Activated CD4-positive, alpha-beta T cell treated with anti-CD3 and anti-CD28 coated beads for 1 hour (primary cell): ENCODE data around the gene LGR6.
"Not testable (repeated sequence)": the region's sequence is repeated elsewhere in the genome, so short reads cannot be mapped to it uniquely, and the experiment has no call there.

Experiments used
- DNase-seq: peaks from one replicate; pipeline ENCODE4 v3.0.0-alpha.2; 2020

Gene LGR6, protein sequence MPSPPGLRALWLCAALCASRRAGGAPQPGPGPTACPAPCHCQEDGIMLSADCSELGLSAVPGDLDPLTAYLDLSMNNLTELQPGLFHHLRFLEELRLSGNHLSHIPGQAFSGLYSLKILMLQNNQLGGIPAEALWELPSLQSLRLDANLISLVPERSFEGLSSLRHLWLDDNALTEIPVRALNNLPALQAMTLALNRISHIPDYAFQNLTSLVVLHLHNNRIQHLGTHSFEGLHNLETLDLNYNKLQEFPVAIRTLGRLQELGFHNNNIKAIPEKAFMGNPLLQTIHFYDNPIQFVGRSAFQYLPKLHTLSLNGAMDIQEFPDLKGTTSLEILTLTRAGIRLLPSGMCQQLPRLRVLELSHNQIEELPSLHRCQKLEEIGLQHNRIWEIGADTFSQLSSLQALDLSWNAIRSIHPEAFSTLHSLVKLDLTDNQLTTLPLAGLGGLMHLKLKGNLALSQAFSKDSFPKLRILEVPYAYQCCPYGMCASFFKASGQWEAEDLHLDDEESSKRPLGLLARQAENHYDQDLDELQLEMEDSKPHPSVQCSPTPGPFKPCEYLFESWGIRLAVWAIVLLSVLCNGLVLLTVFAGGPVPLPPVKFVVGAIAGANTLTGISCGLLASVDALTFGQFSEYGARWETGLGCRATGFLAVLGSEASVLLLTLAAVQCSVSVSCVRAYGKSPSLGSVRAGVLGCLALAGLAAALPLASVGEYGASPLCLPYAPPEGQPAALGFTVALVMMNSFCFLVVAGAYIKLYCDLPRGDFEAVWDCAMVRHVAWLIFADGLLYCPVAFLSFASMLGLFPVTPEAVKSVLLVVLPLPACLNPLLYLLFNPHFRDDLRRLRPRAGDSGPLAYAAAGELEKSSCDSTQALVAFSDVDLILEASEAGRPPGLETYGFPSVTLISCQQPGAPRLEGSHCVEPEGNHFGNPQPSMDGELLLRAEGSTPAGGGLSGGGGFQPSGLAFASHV

DNA sequence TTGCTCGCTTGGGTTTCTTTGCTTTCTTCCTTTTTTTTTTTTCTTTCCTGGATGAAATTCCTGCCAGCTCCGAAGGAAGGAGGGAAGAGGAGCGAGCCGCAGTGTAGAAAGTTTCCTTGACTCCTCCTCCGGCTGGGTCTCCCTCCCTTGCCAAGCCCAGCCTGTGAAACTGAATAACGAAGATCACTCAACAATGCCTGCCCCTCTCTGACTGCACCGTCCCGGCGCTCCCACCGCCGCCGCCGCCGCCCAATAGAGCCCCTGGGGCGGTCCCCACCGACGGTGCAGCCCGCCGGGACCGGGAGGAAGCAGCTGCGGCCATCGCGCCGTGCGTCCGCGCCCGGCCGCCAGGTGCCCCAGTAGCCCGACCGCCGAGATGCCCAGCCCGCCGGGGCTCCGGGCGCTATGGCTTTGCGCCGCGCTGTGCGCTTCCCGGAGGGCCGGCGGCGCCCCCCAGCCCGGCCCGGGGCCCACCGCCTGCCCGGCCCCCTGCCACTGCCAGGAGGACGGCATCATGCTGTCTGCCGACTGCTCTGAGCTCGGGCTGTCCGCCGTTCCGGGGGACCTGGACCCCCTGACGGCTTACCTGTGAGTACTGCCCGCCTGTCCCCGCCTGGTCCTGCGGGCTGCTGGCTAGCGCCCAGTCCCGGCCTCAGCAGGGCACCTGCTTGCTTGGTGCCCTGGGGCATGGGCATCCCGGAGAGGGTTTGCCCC is at the start of gene LGR6:
Gene LGR6, plus strand, starts transcription at position 186 of the 714 bp plus-strand sequence. Its CDS starts 191 bp downstream, at position 377.
- no peak for DNase-seq

DNA sequence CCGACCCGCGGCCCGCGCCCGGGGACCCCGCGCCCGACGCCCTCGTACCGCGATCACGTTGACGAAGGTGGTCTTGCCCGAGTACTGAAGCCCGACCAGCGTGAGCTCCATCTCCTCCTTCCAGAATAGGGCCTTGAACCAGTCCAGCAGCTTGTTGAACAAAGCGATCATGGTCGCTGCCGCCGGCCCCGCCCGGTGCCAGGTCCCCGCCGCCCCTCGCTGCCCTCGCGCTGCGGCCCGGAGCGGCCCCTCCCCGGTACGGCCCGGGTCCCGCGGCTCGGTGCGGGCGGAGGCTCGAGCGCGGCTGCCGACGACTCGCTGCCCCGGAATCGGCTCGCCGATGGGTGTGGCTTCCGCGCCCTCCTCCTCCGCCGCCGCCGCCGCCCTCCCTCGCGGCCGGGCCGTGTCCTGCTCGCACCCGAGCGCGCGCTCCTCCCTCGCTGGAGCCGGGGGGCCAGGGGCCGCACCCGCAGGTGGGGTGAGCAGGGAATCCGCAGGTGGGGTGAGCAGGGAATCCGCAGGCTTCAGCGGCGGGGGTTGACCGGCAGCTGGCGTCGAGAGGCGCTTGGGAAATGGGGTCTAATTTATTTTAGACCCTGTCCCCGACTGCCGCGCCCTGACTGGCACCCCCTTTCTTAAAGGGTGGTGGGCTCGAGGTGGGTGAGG is 49.1 kb upstream of the LGR6 start, which contains the start of gene ARL8A:
Gene ARL8A, minus strand, starts transcription at position 336 of the 666 bp plus-strand sequence. Its CDS starts 165 bp downstream, at position 171.
- DNase-seq = peak; percentile 50

DNA sequence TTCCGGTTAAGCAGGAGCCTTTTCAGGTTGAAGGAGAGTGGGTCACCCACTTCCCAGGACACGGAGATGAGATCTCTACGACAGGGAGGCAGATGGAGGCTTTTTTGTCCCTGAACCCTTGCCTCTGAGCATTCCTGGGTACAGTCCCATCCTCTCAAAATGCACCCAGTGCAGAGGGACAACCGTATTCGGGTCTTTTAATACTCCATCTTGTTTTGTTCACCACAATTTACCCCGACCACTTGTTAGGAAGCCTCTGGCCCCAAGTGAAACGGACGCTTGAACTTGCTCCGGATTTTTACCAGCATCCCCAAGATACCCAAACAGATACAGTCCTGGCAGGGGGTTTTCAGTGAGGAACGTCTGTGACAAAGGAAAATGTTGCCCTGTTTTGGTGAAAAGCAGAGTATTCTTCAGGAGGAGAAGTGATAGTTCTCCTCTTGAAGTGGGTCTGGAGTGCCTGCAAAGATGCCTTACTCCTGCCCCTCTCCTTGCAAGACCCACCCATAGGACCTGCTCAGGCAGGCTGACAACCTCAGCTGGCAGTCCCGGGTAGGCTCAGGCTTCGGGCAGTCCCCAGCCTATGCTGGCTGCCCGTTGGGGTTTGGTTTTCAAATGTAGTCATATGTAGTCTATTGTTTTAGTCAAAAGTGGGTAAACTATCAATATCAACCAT is 48.4 kb upstream of the LGR6 start:
- DNase-seq = no peak

DNA sequence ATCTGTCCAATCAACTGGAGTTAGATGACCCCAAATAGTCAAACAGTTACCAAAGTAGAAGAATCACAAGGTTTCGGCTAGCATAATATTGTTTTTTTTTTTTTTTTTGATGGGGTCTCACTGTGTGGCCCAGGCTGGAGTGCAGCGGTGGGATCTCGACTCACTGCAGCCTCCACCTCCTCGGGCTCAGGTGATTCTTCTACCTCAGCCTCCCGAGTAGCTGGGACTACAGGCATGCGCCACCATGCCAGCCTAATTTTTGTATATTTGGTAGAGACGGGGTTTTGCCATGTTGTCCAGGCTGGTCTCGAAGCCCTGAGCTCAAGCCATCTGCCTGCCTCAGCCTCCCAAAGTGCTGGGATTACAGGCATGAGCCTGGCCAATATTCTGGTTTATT is 47.9 kb upstream of the LGR6 start:
- not testable (repeated sequence) for DNase-seq

DNA sequence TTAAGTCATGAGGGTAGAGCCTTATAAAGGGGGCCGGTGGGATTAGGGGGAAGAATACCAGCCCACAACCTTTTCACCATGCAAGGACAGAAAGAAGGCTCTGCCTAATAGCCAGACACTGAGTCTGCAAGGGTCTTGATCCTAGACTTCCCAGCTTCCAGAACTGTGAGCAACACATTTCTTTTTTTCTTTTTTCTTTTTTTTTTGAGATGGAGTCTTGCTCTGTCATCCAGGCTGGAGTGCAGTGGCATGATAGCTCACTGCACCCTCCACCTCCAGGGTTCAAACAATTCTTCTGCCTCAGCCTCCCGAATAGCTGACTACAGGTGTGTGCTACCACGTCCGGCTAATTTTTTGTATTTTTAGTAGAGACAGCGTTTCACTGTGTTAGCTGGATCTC is 47.3 kb upstream of the LGR6 start:
- no peak for DNase-seq

DNA sequence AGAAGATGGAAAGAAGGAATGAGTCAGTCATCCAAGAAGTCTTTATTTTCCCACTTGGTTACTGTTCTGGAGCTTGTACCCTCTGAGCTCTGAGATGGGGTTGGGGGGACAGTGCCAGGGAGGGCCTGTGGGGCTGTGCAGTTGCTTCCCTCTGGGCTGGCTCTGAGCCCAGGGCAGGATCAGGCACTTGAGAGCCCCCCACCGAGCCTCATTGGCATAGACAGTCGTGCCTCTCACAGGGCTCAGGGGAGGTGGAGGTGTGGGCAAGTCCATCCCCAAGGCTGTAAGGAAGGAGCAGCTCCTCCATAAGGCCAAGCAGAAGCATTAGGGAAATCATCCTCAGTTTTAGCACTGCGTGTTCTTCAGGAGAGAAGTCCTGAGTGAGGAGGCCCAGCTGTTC is 46.6 kb upstream of the LGR6 start:
- no peak for DNase-seq

DNA sequence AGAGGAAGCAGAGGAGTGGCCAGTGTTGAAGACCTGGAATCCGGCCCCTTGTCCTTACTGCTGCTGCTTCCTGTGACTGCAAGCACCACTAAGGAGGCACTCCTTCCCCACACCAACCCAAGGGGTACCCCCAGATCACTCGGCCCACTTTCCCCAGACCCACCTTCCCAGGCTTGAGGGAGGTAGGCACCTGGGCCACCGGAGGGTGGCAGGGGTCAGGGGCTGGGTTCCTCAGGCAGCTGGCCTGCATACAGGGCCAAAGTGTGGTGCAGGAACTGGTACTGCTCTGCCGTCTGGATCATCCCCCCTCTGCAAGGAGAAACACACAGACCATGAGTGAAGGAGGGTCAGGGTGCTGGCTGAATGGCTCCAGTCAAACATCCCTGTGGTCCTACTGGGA is 45.2 kb upstream of the LGR6 start:
- no peak for DNase-seq

DNA sequence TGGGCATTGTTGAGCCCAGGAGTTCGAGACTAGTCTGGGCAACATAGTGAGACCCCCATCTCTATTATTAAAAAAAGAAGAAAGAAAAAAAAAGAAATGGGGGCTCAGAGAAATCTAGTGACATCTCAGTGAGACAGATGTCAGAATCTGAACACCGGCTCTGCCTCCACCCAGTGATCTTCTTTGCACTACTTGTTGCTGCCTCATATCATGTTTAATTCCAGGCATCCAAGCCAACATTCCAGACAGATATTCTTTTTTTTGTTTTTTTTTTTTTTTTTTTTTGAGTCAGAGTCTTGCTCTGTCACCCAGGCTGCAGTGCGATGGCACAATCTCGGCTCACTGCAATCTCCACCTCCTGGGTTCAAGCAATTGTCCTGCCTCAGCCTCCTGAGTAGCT is 44.0 kb upstream of the LGR6 start:
- no peak for DNase-seq

DNA sequence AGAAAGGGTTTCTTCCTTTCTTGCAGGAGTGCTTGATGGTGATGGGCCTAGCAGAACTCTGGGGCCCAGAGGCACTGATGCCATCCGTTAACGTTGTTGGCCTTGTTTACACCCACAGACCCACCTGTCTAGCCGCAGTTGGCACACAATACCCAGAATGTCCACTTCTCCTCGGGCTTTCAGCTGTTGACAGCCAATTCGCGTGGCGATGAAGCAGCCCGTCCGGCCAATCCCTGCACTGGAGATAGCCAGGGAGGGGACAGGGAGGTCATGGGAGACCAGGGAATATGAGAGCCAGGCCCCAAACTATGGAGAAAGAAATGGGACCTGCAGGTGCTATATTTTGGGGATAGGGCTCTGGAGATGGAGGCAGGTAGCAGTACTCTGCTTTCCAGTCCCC is 43.4 kb upstream of the LGR6 start:
- no peak for DNase-seq

DNA sequence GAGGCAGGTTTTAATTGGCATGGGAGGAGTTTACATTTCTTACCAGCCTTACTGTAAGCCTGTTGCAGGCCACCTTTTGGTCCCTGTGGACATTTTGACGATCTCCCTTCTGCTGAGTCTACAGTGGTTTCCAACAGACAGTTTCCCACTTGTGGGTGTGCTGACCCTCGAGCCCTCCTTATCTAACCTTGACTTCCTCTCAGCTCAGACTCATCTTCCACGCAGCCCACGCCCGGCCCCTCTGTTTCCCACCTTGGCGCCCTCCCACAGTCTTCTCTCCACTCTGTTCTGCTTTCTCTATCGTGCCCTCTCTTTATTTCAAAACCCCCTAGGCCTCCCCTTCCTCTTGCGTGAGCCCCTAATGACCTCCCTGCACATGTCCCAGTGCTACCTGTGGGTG is 43.0 kb upstream of the LGR6 start:
- DNase-seq = no peak

DNA sequence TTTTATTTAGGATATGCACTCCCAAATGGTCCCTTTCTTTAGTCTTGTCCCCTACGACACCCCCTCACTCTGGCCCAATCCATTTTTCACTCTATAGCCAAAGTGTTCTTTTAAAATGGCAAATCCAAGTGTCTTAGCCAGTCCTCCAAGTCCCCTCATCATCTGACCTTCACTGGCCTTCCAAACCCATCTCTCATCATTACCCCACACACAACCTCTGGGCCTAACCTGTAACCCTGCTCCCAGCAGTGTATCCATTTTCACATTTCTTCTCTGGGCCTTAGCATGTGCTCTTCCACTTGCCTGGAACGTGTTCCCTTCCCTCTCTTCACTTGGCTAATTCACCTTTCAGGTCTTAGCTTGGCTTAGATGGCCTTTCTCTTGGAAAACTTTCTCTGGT is 42.6 kb upstream of the LGR6 start:
- no peak for DNase-seq

DNA sequence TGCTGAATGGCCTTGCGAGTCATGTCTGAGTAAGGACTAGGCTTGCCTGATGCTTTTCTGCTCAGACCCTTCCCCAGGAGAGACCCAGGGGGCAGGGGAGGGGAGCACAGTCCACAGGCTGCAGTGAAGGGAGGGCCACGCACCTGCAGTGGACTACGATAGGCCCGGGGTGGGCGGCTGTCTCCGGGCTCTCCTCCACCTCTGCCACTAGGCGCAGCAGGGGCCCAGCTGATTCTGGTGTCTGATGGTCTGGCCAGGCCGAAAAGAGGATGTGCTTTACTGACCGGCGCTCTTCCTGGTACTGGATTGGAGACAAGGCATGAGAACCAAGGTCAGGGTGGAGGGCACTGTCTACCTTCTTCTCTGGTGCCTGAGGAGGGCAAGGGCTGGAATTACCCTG is 41.2 kb upstream of the LGR6 start:
- no peak for DNase-seq

DNA sequence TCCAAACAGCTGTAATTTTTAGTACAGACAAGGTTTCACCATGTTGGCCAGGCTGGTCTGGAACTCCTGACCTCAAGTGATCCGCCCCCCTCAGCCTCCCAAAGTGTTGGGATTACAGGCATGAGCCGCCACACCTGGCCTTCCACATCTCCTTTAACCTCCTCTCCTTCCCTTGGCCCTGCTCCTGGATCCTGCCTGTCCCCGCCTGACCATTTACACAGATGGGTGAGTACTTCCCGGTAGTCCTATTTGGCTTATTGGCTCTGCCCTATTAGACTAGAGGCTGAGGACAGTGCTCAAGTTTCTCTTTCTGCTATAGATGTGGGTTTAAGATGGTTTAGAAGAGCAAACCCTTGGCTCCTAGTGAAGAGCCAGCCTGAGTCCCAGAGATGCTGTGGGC is 40.3 kb upstream of the LGR6 start:
- DNase-seq = no peak

DNA sequence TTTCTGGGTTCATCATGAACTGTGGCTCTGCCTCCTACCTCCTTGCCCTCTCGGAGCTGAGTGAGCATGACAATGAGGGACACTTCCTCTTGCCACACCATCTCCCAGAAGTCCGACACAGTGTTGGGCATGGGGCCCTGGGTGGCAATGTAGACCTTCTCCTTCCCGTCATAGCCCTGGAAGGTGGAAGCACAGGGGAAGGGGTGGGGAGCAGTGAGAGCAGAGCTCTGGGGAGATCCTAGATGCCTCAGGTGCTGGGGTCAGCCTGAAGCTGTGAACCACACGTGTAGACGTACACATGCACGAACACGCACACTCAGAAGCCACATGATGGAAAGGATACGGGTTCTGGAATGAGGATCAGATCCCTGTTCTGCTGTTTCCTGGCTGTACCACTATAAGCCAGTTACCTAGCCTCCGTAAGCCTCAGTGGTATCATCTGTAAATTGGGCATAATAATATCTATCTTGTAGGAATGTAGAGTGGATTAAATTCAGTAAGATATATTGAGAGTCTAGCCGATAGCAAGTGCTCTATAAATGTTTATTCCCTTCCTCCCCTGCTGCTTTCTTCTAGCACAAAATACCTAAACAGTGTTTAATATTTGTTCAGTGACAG is 39.3 kb upstream of the LGR6 start:
- no peak for DNase-seq

DNA sequence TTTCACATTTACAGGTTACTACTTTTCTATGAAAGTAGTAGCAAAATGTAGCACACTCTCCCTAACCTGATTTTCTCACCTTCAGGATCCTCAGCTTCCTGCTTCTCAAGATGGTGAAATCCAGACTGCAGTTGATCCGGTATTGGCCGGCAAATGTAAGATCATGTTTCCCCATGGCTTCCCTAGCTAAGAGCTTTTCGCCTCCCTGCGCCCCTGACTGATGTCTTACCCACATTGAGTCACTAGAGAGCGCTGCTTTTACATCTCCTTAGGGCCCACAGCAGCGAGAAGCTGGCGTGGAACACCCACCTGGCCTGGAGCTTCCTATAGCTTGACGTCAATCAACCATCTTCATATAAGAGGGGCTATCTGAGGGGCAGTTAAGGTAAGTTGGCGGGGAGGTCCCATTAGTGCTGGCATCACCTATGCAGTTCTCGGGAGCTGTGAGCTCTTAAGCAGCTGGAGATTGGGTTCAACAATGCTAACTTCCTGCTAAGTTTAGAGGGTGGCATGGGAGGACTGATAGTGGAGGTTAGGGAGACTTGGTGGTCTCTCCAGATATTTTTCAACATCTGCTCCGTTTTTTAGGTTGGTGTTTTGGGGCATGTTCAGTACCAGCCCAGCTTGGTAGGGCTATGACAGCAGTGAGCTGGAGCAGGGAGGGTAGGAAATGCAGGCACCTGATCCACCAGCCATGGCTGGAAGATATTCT is 38.7 kb upstream of the LGR6 start:
- no peak for DNase-seq

DNA sequence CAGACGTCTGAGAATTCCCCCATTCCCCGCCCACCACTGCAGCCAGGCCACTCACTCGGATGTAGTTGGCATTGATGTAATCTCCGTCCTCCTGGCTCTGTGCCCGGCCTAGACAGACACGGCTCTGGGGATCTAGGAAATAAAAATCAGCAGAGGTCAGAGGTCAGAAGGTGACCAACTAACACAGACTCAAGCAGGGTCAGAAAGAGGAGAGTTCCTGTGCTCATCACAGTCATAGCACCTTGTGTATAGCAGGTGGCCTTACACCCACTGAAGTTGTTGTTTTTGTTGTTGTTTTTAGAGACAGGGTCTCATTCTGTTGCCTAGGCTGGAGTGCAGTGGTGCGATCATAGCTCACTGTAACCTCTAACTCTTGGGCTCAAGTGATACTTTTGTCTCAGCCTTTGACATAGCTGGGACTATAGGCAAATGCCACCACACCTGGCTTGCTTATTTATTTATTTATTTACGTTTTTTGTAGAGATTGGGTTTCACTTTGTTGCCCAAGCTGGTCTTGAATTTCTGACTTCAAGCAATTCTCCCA is 38.0 kb upstream of the LGR6 start:
- no peak for DNase-seq

DNA sequence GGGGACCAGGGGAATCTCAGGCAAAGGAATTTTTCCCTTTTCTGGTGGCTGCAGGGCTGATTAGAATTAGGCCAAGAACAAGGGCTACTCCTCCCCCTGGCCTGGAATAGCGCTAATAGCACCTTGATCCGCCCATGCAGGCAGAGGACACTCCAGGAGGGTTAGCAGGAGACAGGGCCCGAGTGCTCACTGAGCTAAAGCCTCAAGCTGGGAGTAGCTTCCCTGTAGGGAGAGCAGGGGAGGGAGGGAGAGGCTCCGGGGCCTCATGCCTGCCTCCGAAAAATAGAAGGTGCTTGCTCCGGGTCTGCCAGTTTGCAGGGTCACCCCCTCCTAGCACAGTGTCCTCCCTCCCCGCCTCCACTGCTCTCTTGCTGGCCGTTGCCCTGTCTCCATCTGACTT is 37.0 kb upstream of the LGR6 start:
- DNase-seq = no peak

DNA sequence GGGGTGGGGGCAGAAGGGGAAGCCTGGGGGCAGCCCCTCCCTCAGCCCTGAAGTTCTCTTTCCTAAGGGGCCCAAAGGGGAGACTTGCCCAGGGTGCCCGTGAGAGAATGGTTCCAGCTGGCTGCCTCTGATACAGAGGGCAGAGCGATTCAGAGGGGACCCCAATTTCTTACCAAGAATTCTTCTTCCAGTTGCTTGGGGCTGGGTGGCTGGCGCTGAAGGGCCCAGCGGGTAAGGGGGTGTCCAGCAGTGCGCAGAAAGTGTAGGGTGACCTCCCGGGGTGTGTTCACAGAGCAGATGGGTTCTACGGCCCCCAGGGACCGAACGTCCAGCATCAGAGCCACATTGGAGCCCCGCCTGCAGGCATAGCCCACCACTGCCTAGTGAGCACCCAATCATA is 35.7 kb upstream of the LGR6 start:
- DNase-seq = no peak

DNA sequence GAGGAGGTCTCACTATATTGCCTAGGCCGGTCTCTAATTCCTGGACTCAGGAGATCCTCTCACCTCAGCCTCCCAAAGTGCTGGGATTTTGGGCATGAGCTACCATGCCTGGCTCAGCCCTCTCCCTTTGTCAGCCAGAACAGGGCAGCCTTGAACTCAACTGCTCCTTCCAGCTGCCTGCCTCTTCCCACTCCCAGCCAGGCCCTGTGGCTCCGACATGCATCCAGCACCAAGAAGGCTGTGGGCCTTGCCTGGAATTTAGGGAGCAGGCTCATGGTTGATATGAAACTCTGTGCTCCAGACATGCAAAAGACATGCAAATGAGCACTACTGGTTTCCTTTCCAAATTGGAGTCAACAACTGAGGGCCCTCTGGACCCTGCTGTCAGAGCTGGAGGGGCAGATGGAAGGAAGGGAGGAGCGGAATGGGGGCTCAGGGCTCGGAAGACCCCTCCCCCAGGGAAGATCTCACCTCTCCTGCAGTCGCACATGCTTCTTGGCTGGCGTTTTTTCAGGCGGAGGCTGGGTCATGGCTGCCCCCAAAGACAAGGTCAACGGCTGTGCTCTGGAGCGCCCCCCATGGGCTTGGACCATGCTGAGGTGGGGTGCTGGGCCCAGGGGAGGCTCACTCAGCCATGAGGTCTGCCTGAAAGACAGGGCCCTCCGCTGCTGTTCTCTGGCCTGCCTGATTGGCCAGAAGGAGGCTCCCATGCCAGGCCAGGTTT is 34.6 kb upstream of the LGR6 start:
- no peak for DNase-seq
